Progenitor cell of endocrine pancreas (in vitro differentiated cells): ENCODE data around the gene TMTC2. TPM values are rescaled to one million over a fixed set of nuclear protein-coding genes. Genes with fewer than 3 reads are reported as not detected.

ENCODE experiments used
- DNase-seq: peaks from one replicate; pipeline ENCODE4 v3.0.0; 2021; ENCODE audit warnings: low spot score; ENCODE audit not compliant: unreplicated experiment
- H3K27ac Mint-ChIP-seq: 2 replicates; pipeline ENCODE4 v1.8.0; 2021; ENCODE audit warnings: mild to moderate bottlenecking, moderate library complexity, mixed read lengths
- H3K27me3 Mint-ChIP-seq: 2 replicates; pipeline ENCODE4 v1.8.0; 2021; ENCODE audit warnings: mixed read lengths
- H3K36me3 Mint-ChIP-seq: 2 replicates; pipeline ENCODE4 v1.8.0; 2022; ENCODE audit warnings: mixed read lengths; ENCODE audit not compliant: insufficient read depth
- H3K4me1 Mint-ChIP-seq: 2 replicates; pipeline ENCODE4 v1.8.0; 2021; ENCODE audit warnings: low read depth, mixed read lengths
- H3K4me3 Mint-ChIP-seq: 2 replicates; pipeline ENCODE4 v1.8.0; 2021; ENCODE audit warnings: low read depth, mild to moderate bottlenecking, moderate library complexity, mixed read lengths
- H3K9me3 Mint-ChIP-seq: 2 replicates; pipeline ENCODE4 v1.8.0; 2021; ENCODE audit warnings: low read depth, mixed read lengths
- total RNA-seq: library from RNA; stranded (reverse); gene quantifications from 2 replicates; pipeline ENCODE4 v1.2.1, GENCODE V29; 2021
- TF ChIP-seq, protein P1 (sequence below): fragments of 200-600 bp; sonication (generic); IDR thresholded peaks from one replicate; pipeline ENCODE4 v1.5.0; 2021; ENCODE audit warnings: antibody characterized with exemption, mild to moderate bottlenecking; ENCODE audit not compliant: unreplicated experiment

TMTC2 gene
- total RNA-seq, 1 donor from 2014 or later = 15.4 TPM

DNA sequence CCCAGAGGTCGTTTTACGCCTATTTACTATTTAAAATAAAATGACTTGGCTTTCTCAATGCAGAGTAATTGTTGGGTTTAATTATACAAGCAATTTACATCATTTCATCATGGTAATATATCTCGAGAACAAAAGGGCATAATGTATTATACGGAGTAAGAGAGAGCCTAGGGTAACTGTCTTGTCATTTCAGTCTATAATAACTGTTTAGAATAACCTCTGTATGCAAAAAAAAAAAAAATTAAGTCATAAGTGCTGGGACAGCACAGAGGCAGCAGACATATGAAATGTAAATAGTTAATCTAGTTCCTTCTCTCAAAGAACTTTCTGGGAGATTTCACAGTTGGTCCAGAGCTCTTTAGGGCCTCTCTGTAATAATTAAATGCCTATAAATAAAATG is 284.9 kb downstream of the TMTC2 start:
- TF ChIP-seq, protein P1, sequence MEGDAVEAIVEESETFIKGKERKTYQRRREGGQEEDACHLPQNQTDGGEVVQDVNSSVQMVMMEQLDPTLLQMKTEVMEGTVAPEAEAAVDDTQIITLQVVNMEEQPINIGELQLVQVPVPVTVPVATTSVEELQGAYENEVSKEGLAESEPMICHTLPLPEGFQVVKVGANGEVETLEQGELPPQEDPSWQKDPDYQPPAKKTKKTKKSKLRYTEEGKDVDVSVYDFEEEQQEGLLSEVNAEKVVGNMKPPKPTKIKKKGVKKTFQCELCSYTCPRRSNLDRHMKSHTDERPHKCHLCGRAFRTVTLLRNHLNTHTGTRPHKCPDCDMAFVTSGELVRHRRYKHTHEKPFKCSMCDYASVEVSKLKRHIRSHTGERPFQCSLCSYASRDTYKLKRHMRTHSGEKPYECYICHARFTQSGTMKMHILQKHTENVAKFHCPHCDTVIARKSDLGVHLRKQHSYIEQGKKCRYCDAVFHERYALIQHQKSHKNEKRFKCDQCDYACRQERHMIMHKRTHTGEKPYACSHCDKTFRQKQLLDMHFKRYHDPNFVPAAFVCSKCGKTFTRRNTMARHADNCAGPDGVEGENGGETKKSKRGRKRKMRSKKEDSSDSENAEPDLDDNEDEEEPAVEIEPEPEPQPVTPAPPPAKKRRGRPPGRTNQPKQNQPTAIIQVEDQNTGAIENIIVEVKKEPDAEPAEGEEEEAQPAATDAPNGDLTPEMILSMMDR = no peak
- Mint-ChIP-seq H3K27ac (no peak overlapping the region), H3K36me3 (peaks cover 5% of the 10 kb centered on the region), H3K4me1 (peaks cover 8% of the 10 kb centered on the region), H3K9me3 (no peaks in the 10 kb centered on the region), H3K4me3 (no peak overlapping the region), H3K27me3 (no peaks in the 10 kb centered on the region)
- no peak for DNase-seq

- peaks cover 5% of the 10 kb centered on the region for H3K36me3 Mint-ChIP-seq
- H3K4me1 Mint-ChIP-seq = peaks cover 8% of the 10 kb centered on the region
- no peaks in the 10 kb centered on the region for H3K27me3 Mint-ChIP-seq
- no peak overlapping the region for H3K27ac Mint-ChIP-seq
- no peak overlapping the region for H3K4me3 Mint-ChIP-seq
- no peaks in the 10 kb centered on the region for H3K9me3 Mint-ChIP-seq
- TF ChIP-seq, protein P1 = no peak
- DNase-seq = no peak
Measured at GRCh38 chr12:82972624-82973023, 285.9 kb downstream of the TMTC2 start.

- H3K9me3 Mint-ChIP-seq = no peaks in the 10 kb centered on the region
- peaks cover 8% of the 10 kb centered on the region for H3K4me1 Mint-ChIP-seq
- H3K4me3 Mint-ChIP-seq = no peak overlapping the region
- TF ChIP-seq, protein P1 = no peak
- no peaks in the 10 kb centered on the region for H3K27me3 Mint-ChIP-seq
- DNase-seq = no peak
- peaks cover 5% of the 10 kb centered on the region for H3K36me3 Mint-ChIP-seq
- H3K27ac Mint-ChIP-seq = no peak overlapping the region
Measured at GRCh38 chr12:82973592-82973991, 286.9 kb downstream of the TMTC2 start.

DNA sequence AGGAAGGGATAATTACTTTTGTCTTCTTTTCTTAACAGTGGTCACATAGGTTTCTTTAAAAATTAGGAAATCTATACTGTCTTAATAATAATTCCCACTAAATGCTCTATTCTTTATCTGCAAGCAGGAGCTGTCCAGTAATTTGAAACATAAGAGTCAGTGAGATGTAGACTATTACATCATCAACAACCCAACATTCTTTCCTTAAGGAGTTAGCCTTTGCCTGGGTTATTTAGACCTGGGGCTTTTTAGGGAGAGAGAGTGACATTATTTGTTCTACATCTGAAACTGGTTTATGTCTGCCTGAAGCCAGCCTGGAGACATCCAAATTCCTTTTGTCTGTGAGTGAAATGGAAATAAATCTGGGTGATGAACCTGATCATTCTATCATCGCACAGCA is 294.4 kb downstream of the TMTC2 start:
- H3K4me3 Mint-ChIP-seq = no peak overlapping the region
- peaks cover 7% of the 10 kb centered on the region for H3K4me1 Mint-ChIP-seq
- peaks cover 2% of the 10 kb centered on the region for H3K36me3 Mint-ChIP-seq
- H3K27me3 Mint-ChIP-seq = no peaks in the 10 kb centered on the region
- TF ChIP-seq, protein P1 = no peak
- H3K27ac Mint-ChIP-seq = no peak overlapping the region
- DNase-seq = no peak
- peaks cover 4% of the 10 kb centered on the region for H3K9me3 Mint-ChIP-seq

GRCh38 chr12:82994117-82994516 is 307.4 kb downstream of the TMTC2 start:
- TF ChIP-seq, protein P1 = no peak
- H3K4me1 Mint-ChIP-seq = peaks cover 24% of the 10 kb centered on the region
- no peak for DNase-seq
- H3K9me3 Mint-ChIP-seq = peaks cover 1% of the 10 kb centered on the region
- H3K27me3 Mint-ChIP-seq = no peaks in the 10 kb centered on the region
- H3K4me3 Mint-ChIP-seq = no peak overlapping the region
- no peak overlapping the region for H3K27ac Mint-ChIP-seq
- peaks cover 4% of the 10 kb centered on the region for H3K36me3 Mint-ChIP-seq
